ENCODE results near the gene UBE3A. TPM values are rescaled to one million over a fixed set of nuclear protein-coding genes. Genes with fewer than 3 reads are reported as not detected.

UBE3A gene
- total and polyA plus RNA-seq, 2 donors from 2014 or later: 22.3 to 103 TPM

DNA sequence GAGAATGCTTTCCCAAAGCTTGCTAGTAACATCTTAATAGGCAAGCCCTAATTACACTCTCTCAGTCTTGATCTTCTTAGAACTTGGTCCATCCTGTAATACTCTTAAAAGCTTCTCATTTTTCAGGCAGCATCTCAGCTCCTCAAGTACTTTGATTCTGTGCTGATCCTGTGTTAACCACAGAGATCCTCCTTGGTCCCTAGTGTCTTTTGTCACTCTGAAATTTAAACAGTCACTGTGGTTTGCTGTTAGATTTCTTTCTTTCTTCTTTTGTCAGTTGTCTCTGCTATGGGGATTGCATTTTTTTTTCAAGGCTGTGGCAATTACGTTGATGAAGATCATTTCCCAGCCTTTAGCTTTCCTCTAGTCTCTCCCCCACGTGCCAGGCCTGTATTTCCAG, 26.0 kb upstream of the UBE3A start:
- Histone ChIP-seq H3K4me1 (ENCODE audit: control insufficient read depth in 2 of 3, insufficient read depth in 2 of 3, low read depth in 1 of 3, low read length in 3 of 3) (peaks cover 0 to 8% (median 2%) of the 10 kb centered on the region in 3 donors), H3K27ac (ENCODE audit: low read depth in 2 of 2, low read length in 2 of 2) (no peak overlapping the region), H3K9me3 (ENCODE audit: control insufficient read depth in 2 of 3, insufficient read depth in 1 of 3, low read length in 3 of 3) (no peaks in the 10 kb centered on the region), H3K27me3 (ENCODE audit: control insufficient read depth, insufficient read depth, low read length) (no peaks in the 10 kb centered on the region), H3K36me3 (ENCODE audit: control insufficient read depth in 2 of 3, insufficient read depth in 3 of 3, low read length in 3 of 3) (no peaks in the 10 kb centered on the region), H3K9ac (ENCODE audit: low read length in 3 of 3) (no peak overlapping the region), H3K4me3 (ENCODE audit: low read length in 3 of 3) (no peak overlapping the region)
- no peak for TF ChIP-seq CTCF (IDR thresholded peaks at IDR 0.05; ENCODE audit: borderline replicate concordance, extremely low read depth, insufficient read depth)
- DNase-seq: no peak
- intact Hi-C loops (cut with DNase I): no loop called here
- FAIRE-seq: no peak

- no peak for DNase-seq
- Histone ChIP-seq H3K27ac (ENCODE audit: low read depth in 2 of 2, low read length in 2 of 2) (no peak overlapping the region), H3K9me3 (ENCODE audit: control insufficient read depth in 2 of 3, insufficient read depth in 1 of 3, low read length in 3 of 3) (no peaks in the 10 kb centered on the region), H3K9ac (ENCODE audit: low read length in 3 of 3) (no peak overlapping the region), H3K4me1 (ENCODE audit: control insufficient read depth in 2 of 3, insufficient read depth in 2 of 3, low read depth in 1 of 3, low read length in 3 of 3) (peaks cover 0 to 8% (median 2%) of the 10 kb centered on the region in 3 donors), H3K36me3 (ENCODE audit: control insufficient read depth in 2 of 3, insufficient read depth in 3 of 3, low read length in 3 of 3) (no peaks in the 10 kb centered on the region), H3K27me3 (ENCODE audit: control insufficient read depth, insufficient read depth, low read length) (no peaks in the 10 kb centered on the region), H3K4me3 (ENCODE audit: low read length in 3 of 3) (no peak overlapping the region)
- intact Hi-C loops (cut with DNase I): no loop called here
- TF ChIP-seq CTCF (IDR thresholded peaks at IDR 0.05; ENCODE audit: borderline replicate concordance, extremely low read depth, insufficient read depth): no peak
- FAIRE-seq: no peak
Measured at GRCh38 chr15:25464383-25464782, 25.6 kb upstream of the UBE3A start.

DNA sequence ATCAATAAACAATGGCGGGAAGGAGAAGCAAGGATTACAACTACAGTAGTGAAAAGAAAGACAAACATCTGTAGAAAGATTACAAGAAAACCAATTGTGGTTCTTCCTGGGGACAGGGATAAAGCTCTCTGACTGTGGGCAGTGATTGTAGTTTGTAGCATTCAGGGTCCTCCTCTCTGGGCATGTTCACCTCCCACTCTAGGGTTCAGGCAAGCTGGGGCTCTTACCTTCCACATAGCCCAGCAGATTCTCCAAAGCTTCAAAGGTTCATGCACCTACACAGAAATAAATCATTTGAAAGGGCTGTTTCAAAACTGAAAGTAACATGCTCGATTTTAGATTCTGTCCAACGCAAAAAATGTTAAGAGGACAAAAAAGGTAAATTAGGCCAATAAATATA, 17.4 kb upstream of the UBE3A start:
- intact Hi-C loops (cut with DNase I): no loop called here
- no peak for TF ChIP-seq CTCF (IDR thresholded peaks at IDR 0.05; ENCODE audit: borderline replicate concordance, extremely low read depth, insufficient read depth)
- Histone ChIP-seq H3K4me3 (ENCODE audit: low read length in 3 of 3) (no peak overlapping the region), H3K9ac (ENCODE audit: low read length in 3 of 3) (no peak overlapping the region), H3K9me3 (ENCODE audit: control insufficient read depth in 2 of 3, insufficient read depth in 1 of 3, low read length in 3 of 3) (peaks cover 0 to 4% (median 0%) of the 10 kb centered on the region in 3 donors), H3K4me1 (ENCODE audit: control insufficient read depth in 2 of 3, insufficient read depth in 2 of 3, low read depth in 1 of 3, low read length in 3 of 3) (no peaks in the 10 kb centered on the region), H3K27ac (ENCODE audit: low read depth in 2 of 2, low read length in 2 of 2) (no peak overlapping the region), H3K36me3 (ENCODE audit: control insufficient read depth in 2 of 3, insufficient read depth in 3 of 3, low read length in 3 of 3) (no peaks in the 10 kb centered on the region), H3K27me3 (ENCODE audit: control insufficient read depth, insufficient read depth, low read length) (no peaks in the 10 kb centered on the region)
- DNase-seq (no peak), FAIRE-seq (no peak)

- no peaks in the 10 kb centered on the region for H3K27me3 ChIP-seq (ENCODE audit: control insufficient read depth, insufficient read depth, low read length)
- H3K27ac ChIP-seq (ENCODE audit: low read depth in 2 of 2, low read length in 2 of 2): no peak overlapping the region
- no peaks in the 10 kb centered on the region for H3K36me3 ChIP-seq (ENCODE audit: control insufficient read depth in 2 of 3, insufficient read depth in 3 of 3, low read length in 3 of 3)
- no peak overlapping the region for H3K9ac ChIP-seq (ENCODE audit: low read length in 3 of 3)
- FAIRE-seq (no peak), DNase-seq (no peak)
- H3K4me1 ChIP-seq (ENCODE audit: control insufficient read depth in 2 of 3, insufficient read depth in 2 of 3, low read depth in 1 of 3, low read length in 3 of 3): no peaks in the 10 kb centered on the region
- no peak for TF ChIP-seq CTCF (IDR thresholded peaks at IDR 0.05; ENCODE audit: borderline replicate concordance, extremely low read depth, insufficient read depth)
- peaks cover 0 to 13% (median 0%) of the 10 kb centered on the region in 3 donors for H3K9me3 ChIP-seq (ENCODE audit: control insufficient read depth in 2 of 3, insufficient read depth in 1 of 3, low read length in 3 of 3)
- H3K4me3 ChIP-seq (ENCODE audit: low read length in 3 of 3): no peak overlapping the region
- intact Hi-C loops (cut with DNase I): no loop called here
Measured at GRCh38 chr15:25455226-25455625, 16.4 kb upstream of the UBE3A start.
